ENCODE results near the gene COL21A1.
"Not testable (repeated sequence)": the region's sequence is repeated elsewhere in the genome, so short reads cannot be mapped to it uniquely, and the experiment has no call there.

Gene COL21A1

DNA sequence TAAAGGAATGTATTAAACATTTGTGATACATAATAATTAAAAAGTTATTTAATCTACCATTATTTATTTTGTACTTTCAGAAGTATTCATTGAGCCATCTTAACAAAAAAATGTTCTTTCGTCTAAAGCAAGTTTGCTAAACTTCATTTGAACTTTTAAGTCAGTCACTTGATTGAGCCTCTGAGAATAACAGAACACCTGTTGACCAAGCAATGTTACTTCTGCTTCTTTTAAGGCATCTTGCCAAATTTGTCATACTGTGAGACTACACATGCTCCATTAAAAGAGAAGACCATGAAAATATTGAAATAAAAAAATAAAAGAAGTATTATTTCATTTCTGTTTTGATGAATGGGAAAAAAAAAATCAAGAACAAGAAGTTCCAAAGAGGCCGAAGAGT, 230.2 kb downstream of the COL21A1 start:
- Histone ChIP-seq H3K4me1 (ENCODE audit: control insufficient read depth, insufficient read depth, low read length) (peaks cover 9% of the 10 kb centered on the region), H3K27ac (ENCODE audit: low read depth, low read length) (no peak overlapping the region), H3K9ac (ENCODE audit: low read depth, low read length) (no peak overlapping the region), H3K36me3 (ENCODE audit: control insufficient read depth, insufficient read depth, low read length) (no peaks in the 10 kb centered on the region), H3K9me3 (ENCODE audit: control insufficient read depth, insufficient read depth, low read length) (peaks cover 6% of the 10 kb centered on the region; the same call in 1 of the 2 replicates), H3K4me3 (ENCODE audit: low read depth, low read length) (no peak overlapping the region), H3K27me3 (ENCODE audit: control insufficient read depth, insufficient read depth, low read length) (no peaks in the 10 kb centered on the region)

DNA sequence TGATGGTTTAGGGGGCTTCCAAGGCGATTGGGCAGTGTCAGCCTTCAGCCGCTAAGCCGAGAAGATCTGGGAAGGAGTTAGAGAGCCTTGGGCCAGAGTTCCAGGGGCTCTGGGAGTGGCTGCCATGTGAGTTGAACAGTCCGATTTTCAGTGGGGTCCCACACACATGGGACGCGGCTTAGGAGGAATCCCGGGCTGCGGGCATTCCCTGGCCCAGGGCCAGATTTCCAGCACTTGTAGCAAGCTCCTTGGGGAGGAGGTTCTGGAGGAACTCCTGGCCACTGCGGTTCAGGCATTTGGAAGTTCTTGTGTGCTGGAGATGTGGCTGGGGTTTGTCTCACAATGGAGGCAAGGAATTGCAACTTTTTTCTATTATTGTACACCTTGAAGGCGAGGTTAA, 233.3 kb downstream of the COL21A1 start:
- H3K36me3 ChIP-seq (ENCODE audit: control insufficient read depth, insufficient read depth, low read length); H3K27ac ChIP-seq (ENCODE audit: low read depth, low read length); H3K4me1 ChIP-seq (ENCODE audit: control insufficient read depth, insufficient read depth, low read length); H3K9ac ChIP-seq (ENCODE audit: low read depth, low read length); H3K27me3 ChIP-seq (ENCODE audit: control insufficient read depth, insufficient read depth, low read length); H3K4me3 ChIP-seq (ENCODE audit: low read depth, low read length); H3K9me3 ChIP-seq (ENCODE audit: control insufficient read depth, insufficient read depth, low read length): not testable (repeated sequence)

DNA sequence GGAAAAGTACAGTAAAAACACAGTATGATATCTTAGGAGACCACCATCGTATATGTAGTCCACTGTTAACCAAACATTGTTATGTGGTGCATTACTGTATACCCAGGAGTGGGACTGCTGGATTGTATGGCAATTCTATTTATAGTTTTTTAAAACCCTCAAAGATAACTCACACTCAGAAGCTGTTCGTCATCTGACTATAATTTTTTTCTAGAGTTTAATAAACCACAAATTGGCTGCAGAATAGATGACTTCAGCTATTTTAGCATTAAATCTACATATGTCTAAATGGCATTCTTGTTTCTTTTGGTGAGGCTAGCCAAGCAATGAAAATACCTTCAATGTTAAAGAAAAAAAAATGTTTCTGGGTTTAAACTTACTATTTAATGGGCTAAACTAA, 237.7 kb downstream of the COL21A1 start:
- Histone ChIP-seq H3K9me3 (ENCODE audit: control insufficient read depth, insufficient read depth, low read length) (no peaks in the 10 kb centered on the region), H3K4me1 (ENCODE audit: control insufficient read depth, insufficient read depth, low read length) (no peaks in the 10 kb centered on the region), H3K36me3 (ENCODE audit: control insufficient read depth, insufficient read depth, low read length) (no peaks in the 10 kb centered on the region), H3K27me3 (ENCODE audit: control insufficient read depth, insufficient read depth, low read length) (no peaks in the 10 kb centered on the region), H3K27ac (ENCODE audit: low read depth, low read length) (no peak overlapping the region), H3K4me3 (ENCODE audit: low read depth, low read length) (no peak overlapping the region), H3K9ac (ENCODE audit: low read depth, low read length) (no peak overlapping the region)
